ENCODE results near the gene GP1BB. TPM values are rescaled to one million over a fixed set of nuclear protein-coding genes. Genes with fewer than 3 reads are reported as not detected.

The GP1BB gene
- total RNA-seq, 1 donor from 2014 or later: 51.2 TPM

DNA sequence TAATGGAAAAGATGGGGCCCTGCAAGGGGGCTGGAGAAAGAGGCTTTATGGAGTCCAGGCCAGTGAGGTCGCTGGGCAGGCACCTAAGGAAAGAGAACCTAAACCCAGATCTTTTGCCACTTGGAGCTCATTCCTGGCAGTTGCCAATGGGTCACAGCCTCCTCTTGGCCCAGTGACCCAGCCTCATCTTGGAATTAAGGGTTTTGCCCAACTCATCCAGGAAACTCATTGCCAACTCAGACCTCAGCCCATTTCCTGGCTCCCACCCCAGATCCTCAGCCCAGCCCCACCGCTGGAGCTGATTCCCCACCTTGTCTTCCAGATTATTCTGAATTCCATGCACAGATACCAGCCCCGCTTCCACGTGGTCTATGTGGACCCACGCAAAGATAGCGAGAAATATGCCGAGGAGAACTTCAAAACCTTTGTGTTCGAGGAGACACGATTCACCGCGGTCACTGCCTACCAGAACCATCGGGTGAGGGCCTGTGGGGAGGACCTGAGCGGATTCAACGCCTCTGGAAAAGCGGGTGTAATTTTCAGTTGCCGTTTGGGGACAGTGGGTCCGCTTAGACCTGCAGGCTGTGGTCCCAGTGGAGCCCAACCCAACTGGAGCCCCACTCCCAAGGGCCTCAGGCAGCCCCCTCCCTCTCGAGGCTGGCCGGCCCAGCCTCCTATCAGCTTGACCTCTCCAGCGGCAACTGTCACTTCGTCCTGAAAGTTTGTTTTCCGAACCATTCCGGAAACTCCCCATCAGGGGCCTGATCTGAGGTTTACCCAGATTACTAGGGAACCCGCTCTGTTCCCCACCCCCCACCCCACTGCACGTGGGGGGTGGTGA lies 41.5 kb downstream of the GP1BB start:
- DNase-seq (ENCODE audit: low read depth): no peak

DNA sequence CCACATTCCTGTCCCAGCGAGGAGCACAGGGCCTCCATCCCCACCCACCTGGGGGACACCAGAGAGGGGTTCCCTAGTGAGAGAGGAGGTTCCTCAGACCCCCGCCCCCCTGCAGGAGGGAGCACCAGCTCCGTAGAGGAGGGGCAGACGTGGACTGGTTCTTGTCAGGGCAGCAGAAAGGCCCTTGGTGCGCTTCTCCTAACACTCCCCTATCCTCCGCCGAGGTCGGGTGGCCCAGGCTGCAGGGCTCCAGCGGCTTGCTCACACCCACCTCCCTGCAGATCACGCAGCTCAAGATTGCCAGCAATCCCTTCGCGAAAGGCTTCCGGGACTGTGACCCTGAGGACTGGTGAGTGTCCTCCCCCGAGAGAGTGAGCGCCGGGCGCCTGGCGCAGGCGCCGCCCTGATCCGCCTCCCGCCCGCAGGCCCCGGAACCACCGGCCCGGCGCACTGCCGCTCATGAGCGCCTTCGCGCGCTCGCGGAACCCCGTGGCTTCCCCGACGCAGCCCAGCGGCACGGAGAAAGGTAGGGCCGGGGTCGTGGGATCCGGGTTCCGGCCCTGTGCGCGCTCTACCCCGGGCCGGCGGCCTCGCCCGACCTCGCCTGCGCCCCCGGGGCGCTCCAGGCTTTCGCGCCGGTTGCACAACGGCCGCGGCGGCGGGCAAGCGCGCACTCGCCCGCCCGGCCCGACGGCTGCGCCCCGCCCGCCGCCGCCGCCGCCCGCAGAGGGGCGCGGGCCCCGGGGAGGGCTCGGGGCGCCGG lies 42.3 kb downstream of the GP1BB start:
- no peak for DNase-seq (ENCODE audit: low read depth)

DNA sequence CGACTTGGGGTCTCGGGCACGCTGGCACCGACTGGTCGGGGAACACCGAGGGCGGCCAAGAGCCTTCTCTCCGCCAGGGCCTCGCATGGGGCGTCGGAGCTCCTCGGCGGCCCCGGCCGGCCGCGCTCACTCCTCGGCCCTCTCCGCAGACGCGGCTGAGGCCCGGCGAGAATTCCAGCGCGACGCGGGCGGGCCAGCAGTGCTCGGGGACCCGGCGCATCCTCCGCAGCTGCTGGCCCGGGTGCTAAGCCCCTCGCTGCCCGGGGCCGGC lies 42.8 kb downstream of the GP1BB start:
- no peak for DNase-seq (ENCODE audit: low read depth)

DNA sequence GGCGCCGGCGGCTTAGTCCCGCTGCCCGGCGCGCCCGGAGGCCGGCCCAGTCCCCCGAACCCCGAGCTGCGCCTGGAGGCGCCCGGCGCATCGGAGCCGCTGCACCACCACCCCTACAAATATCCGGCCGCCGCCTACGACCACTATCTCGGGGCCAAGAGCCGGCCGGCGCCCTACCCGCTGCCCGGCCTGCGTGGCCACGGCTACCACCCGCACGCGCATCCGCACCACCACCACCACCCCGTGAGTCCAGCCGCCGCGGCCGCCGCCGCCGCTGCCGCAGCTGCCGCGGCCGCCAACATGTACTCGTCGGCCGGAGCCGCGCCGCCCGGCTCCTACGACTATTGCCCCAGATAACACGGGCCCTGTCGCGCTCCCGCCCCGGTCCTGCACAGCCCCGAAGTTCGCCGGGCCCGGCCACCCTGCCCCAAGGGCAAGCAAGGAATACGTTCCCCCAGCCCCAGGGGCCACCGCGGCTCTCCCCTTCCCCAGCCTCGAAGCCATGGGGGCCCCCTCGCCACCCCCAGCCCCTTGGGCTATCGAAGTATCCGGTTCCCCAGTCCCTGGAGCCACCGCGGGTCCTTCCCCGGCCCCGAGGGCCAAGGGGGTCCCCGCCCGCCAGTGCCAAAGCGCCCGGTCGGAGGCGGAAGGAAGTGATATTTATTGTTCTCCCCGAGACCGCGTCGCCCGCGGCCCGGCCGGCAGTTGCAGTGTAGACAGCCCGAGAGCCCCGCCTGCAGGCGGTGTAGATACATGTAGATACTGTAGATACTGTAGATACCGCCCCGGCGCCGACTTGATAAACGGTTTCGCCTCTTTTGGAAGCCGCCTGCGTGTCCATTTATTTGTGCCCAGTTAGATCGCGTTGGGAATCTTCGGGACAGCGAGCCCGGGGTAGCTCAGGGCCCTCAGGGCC lies 43.4 kb downstream of the GP1BB start:
- no peak for DNase-seq (ENCODE audit: low read depth)

DNA sequence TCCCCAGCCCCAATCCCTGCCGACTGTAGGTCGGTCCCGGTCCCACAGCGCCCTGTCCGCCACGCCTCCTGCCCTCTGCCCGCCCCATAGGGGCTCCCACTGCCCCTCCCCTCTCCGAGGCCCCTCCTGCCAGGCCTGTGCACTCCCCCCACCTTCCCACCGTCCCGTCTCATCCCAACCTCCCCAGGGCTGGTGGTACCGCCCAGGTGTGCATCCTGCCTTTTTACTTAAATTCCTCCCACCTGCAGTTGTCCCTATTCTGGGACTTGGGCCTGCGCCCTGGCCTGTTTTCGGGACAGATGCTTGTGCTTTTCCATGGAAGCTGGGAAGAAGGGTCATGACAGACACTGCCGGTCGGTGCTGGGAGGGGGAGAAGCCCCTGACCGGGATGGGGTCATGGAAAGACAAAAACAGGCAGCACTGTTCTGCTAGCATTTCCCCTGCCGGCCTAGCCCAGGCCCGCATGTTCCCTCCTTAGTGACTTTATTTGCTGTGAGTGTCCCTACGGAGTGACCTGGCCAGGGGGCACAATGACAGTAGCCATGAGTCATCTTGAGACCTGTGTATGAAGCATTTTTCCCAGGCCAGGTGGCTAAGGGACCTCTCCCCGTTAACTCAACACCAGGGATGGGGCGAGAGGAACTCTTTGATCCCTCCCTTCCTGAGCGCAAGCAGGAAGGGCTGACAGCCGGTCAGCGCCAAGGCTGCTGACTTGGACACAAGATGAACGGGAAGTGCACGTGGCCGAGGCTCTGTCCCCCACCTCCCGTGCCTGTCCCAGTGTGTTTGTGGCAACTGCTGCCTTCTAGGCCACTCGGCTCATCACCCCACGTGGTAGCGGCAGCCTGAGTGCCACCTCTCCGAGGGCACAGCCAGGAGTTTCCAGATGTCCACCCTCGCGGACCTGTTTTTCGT lies 44.3 kb downstream of the GP1BB start:
- no peak for DNase-seq (ENCODE audit: low read depth)

DNA sequence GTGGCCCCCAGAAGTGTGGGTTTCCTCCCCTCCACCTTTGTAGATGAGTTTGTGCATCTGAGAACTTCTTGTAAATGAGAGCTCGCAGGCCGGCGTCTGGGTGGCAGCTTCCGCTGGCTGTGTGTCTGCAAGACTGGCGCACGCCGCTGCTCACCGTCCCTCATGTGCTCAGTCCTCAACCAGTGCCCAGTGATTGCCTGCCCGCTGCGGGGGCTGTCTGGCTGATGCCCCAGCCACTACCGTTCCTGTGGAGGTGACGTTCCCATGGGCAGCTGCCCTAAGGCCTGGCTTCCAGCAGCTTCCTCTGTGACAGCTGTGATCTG lies 46.0 kb downstream of the GP1BB start:
- no peak for DNase-seq (ENCODE audit: low read depth)

DNA sequence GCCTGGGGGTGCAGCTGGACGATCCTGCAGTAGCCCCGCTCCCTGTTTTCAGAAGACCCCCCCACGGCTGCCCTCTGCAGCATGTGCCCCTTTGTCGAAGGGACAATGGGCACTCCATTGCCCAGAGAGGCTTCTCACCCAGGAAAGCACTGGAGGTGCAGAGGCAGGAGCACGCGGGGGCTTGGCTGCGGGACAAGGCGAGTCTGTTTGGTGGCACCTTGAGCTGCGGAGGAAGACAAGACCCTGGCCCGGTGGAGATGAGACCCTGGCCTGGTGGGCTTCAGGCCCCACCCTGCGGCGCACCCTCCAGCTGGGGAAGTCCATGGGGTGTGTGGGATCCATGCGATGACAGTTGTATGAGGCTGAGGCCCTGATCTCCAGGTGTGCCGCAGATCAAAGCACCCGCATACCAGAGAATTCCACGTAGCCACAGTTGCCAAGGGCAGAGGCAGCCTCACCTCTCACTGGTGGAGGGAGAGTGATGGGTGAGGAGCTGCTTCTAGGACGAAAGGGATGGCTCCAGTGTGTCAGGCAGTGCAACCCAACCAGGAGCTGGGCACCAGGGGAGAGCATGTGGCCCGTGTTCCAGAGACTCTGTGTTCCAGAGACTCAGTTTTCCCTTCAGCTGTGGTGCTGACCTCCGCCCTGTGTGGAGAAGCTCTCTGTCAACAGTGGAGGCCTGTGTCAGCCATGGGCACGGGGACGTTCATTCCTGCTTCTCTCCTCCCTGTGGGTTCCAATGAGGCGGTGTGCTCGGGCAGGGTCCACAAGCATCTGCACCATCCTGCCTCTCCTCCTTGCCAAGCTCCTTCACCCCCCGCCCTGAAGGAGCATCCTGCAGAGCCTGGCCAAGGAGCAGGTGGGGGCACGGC lies 47.2 kb downstream of the GP1BB start:
- no peak for DNase-seq (ENCODE audit: low read depth)

GRCh38 chr22:19772422-19772672 lies 49.0 kb downstream of the GP1BB start:
- DNase-seq (ENCODE audit: low read depth): no peak

DNA sequence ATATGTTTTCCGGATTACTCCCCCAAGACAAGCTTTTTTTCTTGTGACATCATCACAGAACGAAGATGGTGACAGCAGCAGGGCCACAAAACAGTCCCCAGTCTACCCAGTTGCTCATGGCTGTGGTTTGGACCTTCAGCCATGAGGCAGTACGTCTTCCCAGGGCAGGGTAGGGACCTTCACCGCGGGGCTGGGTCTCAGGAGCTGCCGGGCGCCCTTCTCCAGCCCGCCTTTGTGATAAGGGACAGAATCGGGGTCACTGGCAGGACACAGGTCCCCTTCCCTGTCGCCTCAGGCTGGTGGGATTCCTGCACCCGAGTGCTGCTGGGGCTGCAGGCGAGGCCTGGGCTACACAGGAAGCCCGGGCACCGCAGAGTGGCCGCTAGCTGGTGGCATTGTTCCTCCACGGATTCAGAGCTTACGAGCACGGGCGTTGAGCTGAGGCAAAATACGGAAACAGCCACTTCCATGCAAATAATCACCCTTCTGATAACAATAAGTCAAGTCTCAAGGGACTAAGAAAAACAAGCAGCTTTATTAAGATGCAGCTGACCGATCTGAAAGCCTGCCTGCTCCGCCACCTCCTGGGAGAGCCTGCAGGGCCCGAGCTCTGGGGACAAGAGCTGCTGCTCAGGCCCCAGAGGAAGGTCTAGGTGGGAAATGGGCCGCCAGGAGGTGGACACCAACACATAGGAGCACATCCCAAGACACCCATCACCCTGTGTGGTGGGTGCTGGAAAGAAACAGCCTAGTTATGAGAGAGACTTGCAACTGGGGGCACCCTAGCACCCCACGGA lies 49.5 kb downstream of the GP1BB start:
- DNase-seq (ENCODE audit: low read depth): no peak

- DNase-seq (ENCODE audit: low read depth): no peak
Observed at GRCh38 chr22:19773470-19774040, 50.2 kb downstream of the GP1BB start.

Other genes starting within 250 kb of the GP1BB start
- gene UFD1, start 244.3 kb upstream of the GP1BB start, total RNA-seq: 51.0 and 62.8 TPM in 2 replicates
- 1.1 and 4.5 TPM in 2 replicates for gene CDC45, start 243.6 kb upstream of the GP1BB start, total RNA-seq
- 7.0 and 11.0 TPM in 2 replicates for gene CLDN5, start 199.1 kb upstream of the GP1BB start, total RNA-seq
- gene SEPTIN5, start 9.0 kb upstream of the GP1BB start, total RNA-seq: 123 and 130 TPM in 2 replicates
- gene TBX1, start 37.2 kb downstream of the GP1BB start, total RNA-seq: 42.6 and 43.5 TPM in 2 replicates
- 6.9 and 9.0 TPM in 2 replicates for gene GNB1L, start 131.3 kb downstream of the GP1BB start, total RNA-seq
- gene RTL10, start 131.3 kb downstream of the GP1BB start, total RNA-seq: 14.5 and 15.9 TPM in 2 replicates
- gene COMT, start 218.2 kb downstream of the GP1BB start, total RNA-seq: 459 and 555 TPM in 2 replicates
- gene TXNRD2, start 218.3 kb downstream of the GP1BB start, total RNA-seq: 28.7 and 34.3 TPM in 2 replicates